NCI-H345 treated with DMSO at 0.1 percent for 48 hours (cell line): ENCODE results near the gene NUP133.
"Not testable (repeated sequence)": the region's sequence is repeated elsewhere in the genome, so short reads cannot be mapped to it uniquely, and the experiment has no call there.

Source experiments
- DNase-seq: peaks from one replicate; lab custom pipeline; 2025; ENCODE audit not compliant: unreplicated experiment; lab: John Stamatoyannopoulos, UW

The NUP133 gene

GRCh38 chr1:229420224-229420623 is 87.9 kb downstream of the NUP133 start:
- no peak for DNase-seq

- DNase-seq: not testable (repeated sequence)
Observed at GRCh38 chr1:229418586-229418985, 89.6 kb downstream of the NUP133 start.

- not testable (repeated sequence) for DNase-seq
Observed at GRCh38 chr1:229412810-229413209, 95.3 kb downstream of the NUP133 start.

- DNase-seq: no peak
Observed at GRCh38 chr1:229412056-229412455, 96.1 kb downstream of the NUP133 start.

GRCh38 chr1:229411434-229412055 is 96.6 kb downstream of the NUP133 start:
- DNase-seq: no peak

GRCh38 chr1:229410692-229411433 is 97.3 kb downstream of the NUP133 start:
- peak; percentile 71 for DNase-seq

- no peak for DNase-seq
Observed at GRCh38 chr1:229410370-229410691, 97.8 kb downstream of the NUP133 start.

- no peak for DNase-seq
Observed at GRCh38 chr1:229409616-229410369, 98.3 kb downstream of the NUP133 start.

GRCh38 chr1:229408458-229409037 is 99.6 kb downstream of the NUP133 start:
- no peak for DNase-seq

GRCh38 chr1:229407206-229408026 is 100.7 kb downstream of the NUP133 start:
- DNase-seq: no peak

GRCh38 chr1:229406798-229407197 is 101.3 kb downstream of the NUP133 start:
- no peak for DNase-seq

- DNase-seq: no peak
Observed at GRCh38 chr1:229403573-229403972, 104.6 kb downstream of the NUP133 start.

GRCh38 chr1:229402993-229403392 is 105.1 kb downstream of the NUP133 start:
- DNase-seq: no peak

GRCh38 chr1:229402329-229402728 is 105.8 kb downstream of the NUP133 start:
- DNase-seq: not testable (repeated sequence)

GRCh38 chr1:229397762-229398161 is 110.4 kb downstream of the NUP133 start:
- no peak for DNase-seq

GRCh38 chr1:229396585-229397206 is 111.4 kb downstream of the NUP133 start:
- no peak for DNase-seq

- DNase-seq: not testable (repeated sequence)
Observed at GRCh38 chr1:229394517-229394916, 113.6 kb downstream of the NUP133 start.

- no peak for DNase-seq
Observed at GRCh38 chr1:229392936-229393335, 115.2 kb downstream of the NUP133 start.
